Karpas-422 (cell line): ENCODE measurements around the gene PLEK2. TPM values are rescaled to one million over a fixed set of nuclear protein-coding genes. Genes with fewer than 3 reads are reported as not detected.
A peak's percentile ranks its signal among the peaks of the same experiment; 100 is the strongest.

Experiments used
- DNase-seq: peaks from one replicate; pipeline ENCODE4 v3.0.0-alpha.2; 2015
- H2AFZ ChIP-seq: fragments of 200-600 bp; sonication (generic); 2 replicates; pipeline ENCODE4 v1.6.1; 2014; ENCODE audit warnings: antibody characterized with exemption, low read length, mixed read lengths
- H3K27ac ChIP-seq: fragments of 200-600 bp; sonication (generic); 2 replicates; pipeline ENCODE4 v1.5.1; 2014; ENCODE audit warnings: mild to moderate bottlenecking, low read length, moderate library complexity
- H3K27me3 ChIP-seq: fragments of 200-600 bp; sonication (generic); 2 replicates; pipeline ENCODE4 v1.6.1; 2014; ENCODE audit warnings: low read length, mixed read lengths
- H3K36me3 ChIP-seq: fragments of 200-600 bp; sonication (generic); 2 replicates; pipeline ENCODE4 v1.6.1; 2014; ENCODE audit warnings: low read length, mixed read lengths; ENCODE audit not compliant: insufficient read depth
- H3K4me1 ChIP-seq: fragments of 200-600 bp; sonication (generic); 2 replicates; pipeline ENCODE4 v1.6.1; 2014; ENCODE audit warnings: mild to moderate bottlenecking, low read length, mixed read lengths
- H3K4me2 ChIP-seq: fragments of 200-600 bp; sonication (generic); 2 replicates; pipeline ENCODE4 v1.6.1; 2014; ENCODE audit warnings: low read length, low read depth, mild to moderate bottlenecking; ENCODE audit not compliant: poor library complexity, severe bottlenecking
- H3K4me3 ChIP-seq: fragments of 200-600 bp; sonication (generic); 2 replicates; pipeline ENCODE4 v1.5.1; 2014; ENCODE audit warnings: mild to moderate bottlenecking, antibody characterized with exemption, low read length, mixed read lengths
- H3K79me2 ChIP-seq: fragments of 200-600 bp; sonication (generic); 2 replicates; pipeline ENCODE4 v1.6.1; 2014; ENCODE audit warnings: mild to moderate bottlenecking, low read length, mixed read lengths
- H3K9ac ChIP-seq: fragments of 200-600 bp; sonication (generic); 2 replicates; pipeline ENCODE4 v1.6.0; 2014; ENCODE audit warnings: low read length
- H3K9me2 ChIP-seq: fragments of 200-600 bp; sonication (generic), shearing (Covaris generic); replicated peaks from 2 replicates; pipeline ENCODE4 v1.6.0; 2014; ENCODE audit warnings: mild to moderate bottlenecking, low read length, moderate library complexity; ENCODE audit not compliant: insufficient read depth
- H3K9me3 ChIP-seq: fragments of 300-700, 200-600 bp; sonication (generic); 2 replicates; pipeline ENCODE4 v1.6.1; 2014; ENCODE audit warnings: low read length, mixed read lengths
- H4K20me1 ChIP-seq: fragments of 200-600 bp; sonication (generic); 2 replicates; pipeline ENCODE4 v1.6.1; 2014; ENCODE audit warnings: mild to moderate bottlenecking, antibody characterized with exemption, low read length, low read depth; ENCODE audit not compliant: insufficient read depth
- total RNA-seq: library from RNA; depleted of rRNA; stranded (reverse); fragments of >200 nt; shearing (Covaris generic); gene quantifications from 2 replicates; pipeline ENCODE4 v1.2.3, GENCODE V29; 2014; ENCODE audit warnings: low replicate concordance

The PLEK2 gene
- total RNA-seq, 1 experiment from 2014 or later = not detected

DNA sequence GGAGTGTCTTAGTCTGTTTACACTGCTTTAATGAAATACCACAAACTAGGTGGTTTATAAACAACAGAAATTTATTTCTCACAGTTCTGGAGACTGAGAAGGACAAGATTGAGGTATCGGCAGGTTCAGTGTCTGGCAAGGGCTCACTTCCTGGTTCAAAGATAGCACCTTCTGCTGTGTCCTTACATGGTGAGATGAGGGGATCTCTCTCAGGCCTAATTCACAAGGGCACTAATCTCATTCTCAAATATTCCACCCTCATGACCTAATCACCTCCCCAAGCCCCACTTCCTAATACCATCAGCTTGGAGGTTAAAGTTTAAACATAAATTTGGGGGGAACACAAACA, 35.0 kb upstream of the PLEK2 start:
- Histone ChIP-seq H3K27me3 (no peaks in the 10 kb centered on the region), H3K4me3 (no peak overlapping the region), H4K20me1 (no peaks in the 10 kb centered on the region), H3K9ac (no peak overlapping the region), H3K27ac (no peak overlapping the region), H3K4me1 (peaks cover 5% of the 10 kb centered on the region; the same call in 1 of the 2 replicates), H3K9me2 (no peaks in the 10 kb centered on the region), H3K4me2 (no peak overlapping the region), H3K36me3 (no peaks in the 10 kb centered on the region), H3K79me2 (no peaks in the 10 kb centered on the region), H2AFZ (peak overlapping the region; percentile 22; the same call in 1 of the 2 replicates), H3K9me3 (no peaks in the 10 kb centered on the region)
- DNase-seq = no peak

DNA sequence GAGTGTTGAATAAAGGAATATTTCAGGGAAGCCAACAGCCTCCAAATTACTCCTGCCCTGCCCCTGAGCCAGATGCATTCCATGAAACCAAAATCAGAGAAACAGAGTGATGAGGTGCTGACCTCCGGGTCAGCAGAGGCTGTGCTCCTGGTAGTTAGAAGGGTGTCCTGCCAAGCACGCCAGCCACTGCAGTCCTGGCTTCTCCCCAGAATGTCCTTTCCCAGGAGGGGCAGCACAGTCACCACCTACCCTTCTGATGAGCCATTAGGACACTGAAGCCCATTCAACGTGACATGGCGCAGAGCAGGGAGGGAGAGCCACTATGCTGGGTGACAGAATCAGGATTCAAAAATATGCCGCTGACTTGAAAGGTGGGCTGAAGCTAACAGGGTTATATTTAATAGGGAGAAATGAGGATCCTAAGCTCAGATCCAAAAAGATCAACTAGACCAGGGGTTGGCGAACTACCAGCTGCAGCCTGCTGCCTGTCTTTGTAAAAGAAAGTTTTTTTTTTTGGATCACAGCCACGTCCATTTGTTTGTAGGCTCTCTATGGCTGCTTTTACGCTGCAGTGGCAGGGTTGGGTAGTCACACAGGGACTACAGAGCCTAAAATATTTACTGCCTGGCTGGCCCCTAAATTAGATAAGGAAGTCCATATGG, 34.5 kb upstream of the PLEK2 start:
- H4K20me1 ChIP-seq = no peaks in the 10 kb centered on the region
- no peak overlapping the region for H3K9ac ChIP-seq
- no peaks in the 10 kb centered on the region for H3K9me2 ChIP-seq
- no peak overlapping the region for H3K4me2 ChIP-seq
- no peak for DNase-seq
- H3K27ac ChIP-seq = no peak overlapping the region
- H3K9me3 ChIP-seq = no peaks in the 10 kb centered on the region
- H3K79me2 ChIP-seq = no peaks in the 10 kb centered on the region
- no peaks in the 10 kb centered on the region for H3K36me3 ChIP-seq
- H3K27me3 ChIP-seq = no peaks in the 10 kb centered on the region
- no peak overlapping the region for H3K4me3 ChIP-seq
- H3K4me1 ChIP-seq = peaks cover 5% of the 10 kb centered on the region; the same call in 1 of the 2 replicates
- H2AFZ ChIP-seq = peak overlapping the region; percentile 22; the same call in 1 of the 2 replicates

- no peaks in the 10 kb centered on the region for H3K9me3 ChIP-seq
- peaks cover 5% of the 10 kb centered on the region; the same call in 1 of the 2 replicates for H3K4me1 ChIP-seq
- no peak overlapping the region for H3K4me3 ChIP-seq
- H3K79me2 ChIP-seq = no peaks in the 10 kb centered on the region
- no peaks in the 10 kb centered on the region for H3K36me3 ChIP-seq
- no peaks in the 10 kb centered on the region for H3K9me2 ChIP-seq
- H4K20me1 ChIP-seq = no peaks in the 10 kb centered on the region
- no peak overlapping the region for H3K27ac ChIP-seq
- H3K27me3 ChIP-seq = no peaks in the 10 kb centered on the region
- DNase-seq = no peak
- H2AFZ ChIP-seq = no peak overlapping the region
- no peak overlapping the region for H3K4me2 ChIP-seq
- no peak overlapping the region for H3K9ac ChIP-seq
These were observed 32.4 kb upstream of the PLEK2 start for GRCh38 chr14:67444395-67444794.

GRCh38 chr14:67442139-67442906, 30.4 kb upstream of the PLEK2 start:
- no peak overlapping the region for H3K4me3 ChIP-seq
- no peaks in the 10 kb centered on the region for H3K9me2 ChIP-seq
- no peak overlapping the region for H3K27ac ChIP-seq
- H3K9me3 ChIP-seq = no peaks in the 10 kb centered on the region
- no peak overlapping the region for H3K4me2 ChIP-seq
- peaks cover 5% of the 10 kb centered on the region; the same call in 1 of the 2 replicates for H3K4me1 ChIP-seq
- H3K9ac ChIP-seq = no peak overlapping the region
- no peaks in the 10 kb centered on the region for H3K36me3 ChIP-seq
- no peak overlapping the region for H2AFZ ChIP-seq
- DNase-seq = no peak
- H3K79me2 ChIP-seq = no peaks in the 10 kb centered on the region
- no peaks in the 10 kb centered on the region for H3K27me3 ChIP-seq
- no peaks in the 10 kb centered on the region for H4K20me1 ChIP-seq

DNA sequence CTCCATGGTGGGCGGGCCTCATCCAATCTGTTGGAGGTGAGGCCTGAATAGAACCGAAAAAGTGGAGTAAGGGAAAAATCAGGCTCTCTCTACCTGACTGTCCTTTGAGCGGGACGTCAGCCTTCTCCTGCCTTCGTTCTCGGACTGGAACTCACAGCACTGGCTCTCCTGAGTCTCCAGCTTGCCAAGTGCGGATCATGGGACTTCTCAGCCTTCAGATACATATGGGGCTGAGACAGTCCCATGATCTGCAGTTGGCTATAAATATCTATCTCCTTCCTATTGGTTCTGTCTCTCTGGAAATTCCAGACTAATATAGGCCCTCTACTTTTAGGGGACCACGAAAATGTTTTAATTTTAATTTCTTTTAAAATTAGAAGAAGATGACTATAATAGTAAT, 29.7 kb upstream of the PLEK2 start:
- H3K4me2 ChIP-seq = no peak overlapping the region

DNA sequence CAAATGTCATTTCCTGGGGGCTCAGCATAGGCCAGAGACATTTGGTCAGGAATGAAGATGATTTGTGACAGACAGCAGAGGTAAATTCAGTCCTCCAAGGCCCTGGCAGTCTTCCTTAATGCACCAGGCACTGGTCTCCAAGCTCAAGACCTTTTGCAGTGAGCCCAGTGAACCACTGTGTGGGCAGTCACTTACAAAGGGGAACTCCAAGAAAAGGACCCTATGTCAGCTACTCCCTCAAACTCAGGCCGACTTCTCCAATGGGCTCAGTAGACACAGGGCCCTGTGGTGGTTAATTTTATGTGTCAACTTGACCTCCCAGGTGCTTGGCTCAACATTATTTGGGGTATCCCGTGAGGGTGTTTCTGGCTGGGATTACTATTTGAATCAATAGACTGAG, 29.3 kb upstream of the PLEK2 start:
- no peak overlapping the region for H2AFZ ChIP-seq
- no peaks in the 10 kb centered on the region for H3K9me2 ChIP-seq
- no peak overlapping the region for H3K4me3 ChIP-seq
- no peak overlapping the region for H3K27ac ChIP-seq
- H4K20me1 ChIP-seq = no peaks in the 10 kb centered on the region
- no peaks in the 10 kb centered on the region for H3K27me3 ChIP-seq
- no peaks in the 10 kb centered on the region for H3K36me3 ChIP-seq
- DNase-seq = no peak
- H3K4me1 ChIP-seq = no peaks in the 10 kb centered on the region
- H3K9me3 ChIP-seq = no peaks in the 10 kb centered on the region
- no peaks in the 10 kb centered on the region for H3K79me2 ChIP-seq
- no peak overlapping the region for H3K4me2 ChIP-seq
- H3K9ac ChIP-seq = no peak overlapping the region

More for the DNA sequence above, 29.7 kb upstream of the PLEK2 start:
- Histone ChIP-seq H3K4me1 (no peaks in the 10 kb centered on the region), H3K27me3 (no peaks in the 10 kb centered on the region), H3K36me3 (no peaks in the 10 kb centered on the region), H3K9me2 (no peaks in the 10 kb centered on the region), H3K9ac (no peak overlapping the region), H2AFZ (no peak overlapping the region), H3K4me3 (no peak overlapping the region), H3K9me3 (no peaks in the 10 kb centered on the region), H4K20me1 (no peaks in the 10 kb centered on the region), H3K27ac (no peak overlapping the region), H3K79me2 (no peaks in the 10 kb centered on the region)
- no peak for DNase-seq

DNA sequence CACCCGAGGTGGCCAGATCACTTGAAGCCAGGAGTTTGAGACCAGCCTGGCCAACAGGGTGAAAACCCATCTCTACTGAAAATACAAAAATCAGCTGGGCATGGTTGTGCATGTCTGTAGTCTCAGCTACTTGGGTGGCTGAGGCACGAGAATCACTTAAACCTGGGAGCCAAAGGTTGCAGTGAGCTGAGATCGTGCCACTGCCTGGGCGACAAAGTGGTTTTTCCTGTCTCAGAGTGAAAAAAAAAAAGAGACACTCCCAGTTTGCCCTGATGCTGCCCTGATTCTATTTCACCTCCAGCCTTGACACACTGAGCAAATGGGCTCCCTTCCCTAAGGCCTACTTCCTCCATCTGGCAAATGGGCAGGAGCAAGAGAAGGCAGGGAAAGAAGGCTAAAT, 28.5 kb upstream of the PLEK2 start:
- H3K27me3 ChIP-seq = no peaks in the 10 kb centered on the region
- no peaks in the 10 kb centered on the region for H3K79me2 ChIP-seq
- no peaks in the 10 kb centered on the region for H3K9me2 ChIP-seq
- H3K4me3 ChIP-seq = no peak overlapping the region
- DNase-seq = no peak
- no peaks in the 10 kb centered on the region for H3K36me3 ChIP-seq
- no peak overlapping the region for H3K9ac ChIP-seq
- H3K4me2 ChIP-seq = no peak overlapping the region
- no peak overlapping the region for H3K27ac ChIP-seq
- H4K20me1 ChIP-seq = no peaks in the 10 kb centered on the region
- no peaks in the 10 kb centered on the region for H3K9me3 ChIP-seq
- H2AFZ ChIP-seq = no peak overlapping the region
- no peaks in the 10 kb centered on the region for H3K4me1 ChIP-seq

GRCh38 chr14:67438969-67439368, 27.0 kb upstream of the PLEK2 start:
- Histone ChIP-seq H2AFZ (no peak overlapping the region), H3K9ac (no peak overlapping the region), H3K4me1 (peaks cover 5% of the 10 kb centered on the region; the same call in 1 of the 2 replicates), H3K9me2 (no peaks in the 10 kb centered on the region), H3K27me3 (no peaks in the 10 kb centered on the region), H3K9me3 (no peaks in the 10 kb centered on the region), H3K27ac (no peak overlapping the region), H3K79me2 (no peaks in the 10 kb centered on the region), H3K4me2 (no peak overlapping the region), H4K20me1 (no peaks in the 10 kb centered on the region), H3K4me3 (no peak overlapping the region), H3K36me3 (no peaks in the 10 kb centered on the region)
- no peak for DNase-seq
